K562 (cell line): ENCODE results near the gene ZNF774. TPM values are rescaled to one million over a fixed set of nuclear protein-coding genes. Genes with fewer than 3 reads are reported as not detected.

Experiments
- COPS2 ChIP-seq: fragments of 450-650 bp; conservative IDR thresholded peaks from 2 replicates; pipeline ENCODE4 v1.6.1; 2016; ENCODE audit warnings: mild to moderate bottlenecking, moderate library complexity
- DNMT1 ChIP-seq: fragments of 450-650 bp; IDR thresholded peaks from 2 replicates; pipeline ENCODE4 v1.6.1; 2016; ENCODE audit warnings: antibody characterized with exemption, mild to moderate bottlenecking
- ELK1 ChIP-seq: sonication (generic); formaldehyde crosslinking; IDR thresholded peaks from 2 replicates; pipeline ENCODE4 v1.8.1; 2022; ENCODE audit warnings: missing genetic modification reagents
- HDAC6 ChIP-seq: IDR thresholded peaks from 2 replicates; pipeline ENCODE4 v1.6.1; 2012; ENCODE audit warnings: low read depth, mild to moderate bottlenecking, control low read depth, inconsistent platforms, low read length, moderate library complexity
- LCOR ChIP-seq: sonication (generic); formaldehyde crosslinking; IDR thresholded peaks from 2 replicates; pipeline ENCODE4 v1.8.0; 2022; ENCODE audit warnings: mild to moderate bottlenecking, missing genetic modification reagents
- NCOR1 ChIP-seq: fragments of 450-650 bp; IDR thresholded peaks from 2 replicates; pipeline ENCODE4 v1.6.1; 2016; ENCODE audit warnings: mild to moderate bottlenecking, moderate library complexity
- NR2C1 ChIP-seq, 2 experiments: fragments of 450-650 bp; IDR thresholded peaks; 2 replicates each; pipeline ENCODE4 v1.6.1; 2017; ENCODE audit warnings: mild to moderate bottlenecking in 2 of 2, antibody characterized with exemption in 1 of 2, inconsistent platforms in 1 of 2, missing compliant biosample characterization in 1 of 2, missing genetic modification characterization in 1 of 2
- RAD21 ChIP-seq, 2 experiments: fragments of 250-450 bp in 1 of 2; fragments of 450-650 bp in 1 of 2; sonication (Bioruptor Pico) in 1 of 2; formaldehyde crosslinking in 1 of 2; IDR thresholded peaks in 1 of 2; conservative IDR thresholded peaks in 1 of 2; 2 replicates each; pipeline versions ENCODE4 v1.4.0 to v1.8.0; 2020 to 2022; ENCODE audit warnings: mild to moderate bottlenecking in 2 of 2, moderate library complexity in 1 of 2
- SMARCA4 ChIP-seq: fragments of 450-650 bp; IDR thresholded peaks from 2 replicates; pipeline ENCODE4 v1.6.1; 2016
- SOX6 ChIP-seq: fragments of 450-650 bp; IDR thresholded peaks from 2 replicates; pipeline ENCODE4 v1.6.1; 2014; ENCODE audit warnings: mild to moderate bottlenecking
- SPI1 ChIP-seq: IDR thresholded peaks from 2 replicates; pipeline ENCODE4 v1.6.1; 2011; ENCODE audit warnings: low read depth, low read length, control low read depth, borderline replicate concordance
- TBP ChIP-seq: optimal IDR thresholded peaks from 2 replicates; pipeline ENCODE3; 2011; ENCODE audit warnings: low read depth, low read length, improper control_type of control experiment
- THRAP3 ChIP-seq: fragments of 450-650 bp; IDR thresholded peaks from 2 replicates; pipeline ENCODE4 v1.6.1; 2016; ENCODE audit warnings: mild to moderate bottlenecking, inconsistent platforms, borderline replicate concordance
- USF1 ChIP-seq: sonication (generic); formaldehyde crosslinking; IDR thresholded peaks from 2 replicates; pipeline ENCODE4 v1.9.0; 2022; ENCODE audit warnings: mild to moderate bottlenecking, missing genetic modification reagents
- YBX1 ChIP-seq: fragments of 450-650 bp; IDR thresholded peaks from 2 replicates; pipeline ENCODE4 v1.7.1; 2016; ENCODE audit warnings: mild to moderate bottlenecking
- ZBTB12 ChIP-seq: fragments of 250-450 bp; sonication (Bioruptor Pico); IDR thresholded peaks from 2 replicates; pipeline ENCODE4 v1.4.0; 2020
- ZBTB5 ChIP-seq: fragments of 450-650 bp; IDR thresholded peaks from 2 replicates; pipeline ENCODE4 v1.6.1; 2017; ENCODE audit warnings: antibody characterized with exemption
- ZBTB7A ChIP-seq: IDR thresholded peaks from 2 replicates; pipeline ENCODE4 v1.6.1; 2011; ENCODE audit warnings: low read depth, mild to moderate bottlenecking, low read length, moderate library complexity, borderline replicate concordance; ENCODE audit not compliant: control insufficient read depth
- ZC3H8 ChIP-seq: fragments of 450-650 bp; IDR thresholded peaks from 2 replicates; pipeline ENCODE4 v1.6.1; 2017
- ZNF436 ChIP-seq: fragments of 250-450, 450-650 bp; sonication (Bioruptor Pico); formaldehyde crosslinking; IDR thresholded peaks from 2 replicates; pipeline ENCODE4 v1.7.0; 2020; ENCODE audit warnings: mild to moderate bottlenecking
- ZNF512 ChIP-seq: IDR thresholded peaks from 2 replicates; pipeline ENCODE4 v1.6.1; 2016; ENCODE audit warnings: missing genetic modification characterization, missing compliant biosample characterization
- ZNF551 ChIP-seq: fragments of 250-450 bp; sonication (Bioruptor Pico); IDR thresholded peaks from 2 replicates; pipeline ENCODE4 v1.5.0; 2021; ENCODE audit warnings: mild to moderate bottlenecking, moderate library complexity
- ZNF695 ChIP-seq: fragments of 450-650 bp; formaldehyde crosslinking; IDR thresholded peaks from 2 replicates; pipeline ENCODE4 v1.4.0; 2020; ENCODE audit warnings: mild to moderate bottlenecking, moderate library complexity
- polyA plus RNA-seq, 8 experiments: library from polyadenylated mRNA; depleted of rRNA in 4 of 8; stranded (reverse) in 5 of 8; unstranded in 3 of 8; fragments of >200 nt; fragmentation: Nextera tagmentation in 2 of 8; fragmentation: Illumina TruSeq in 1 of 8; extraction: Ambion mirVana in 2 of 8; extraction: Trizol in 1 of 8; gene quantifications; 2 replicates each; pipeline versions ENCODE4 v1.2.1 to v1.2.3, GENCODE V29; 2011 to 2014; ENCODE audit warnings: inconsistent platforms in 1 of 8, missing spikeins in 1 of 8
- total RNA-seq, 7 experiments: library from RNA; depleted of rRNA in 6 of 7; stranded (reverse); fragments of >200 nt in 6 of 7; fragmentation: Illumina TruSeq in 2 of 7; extraction: Trizol in 2 of 7; gene quantifications; 2 replicates each; pipeline versions ENCODE4 v1.2.1 to v1.2.3, GENCODE V29; 2011 to 2021; ENCODE audit warnings: low replicate concordance in 1 of 7

The ZNF774 gene
- total and polyA plus RNA-seq, 9 of the 15 experiments (the other 6 are each of a cell fraction or from before 2014, with no cell fraction given) = 0.32 to 2.0 (median 1.2) TPM

GRCh38 chr15:90365414-90366055 is 13.5 kb downstream of the ZNF774 start (continued):
- TF ChIP-seq DNMT1 (no peak), ZC3H8 (no peak), SPI1 (peak; percentile 33; the same call in 1 of the 2 replicates), COPS2 (no peak), THRAP3 (no peak), ZBTB5 (no peak), NR2C1 (IDR thresholded peaks at IDR 0.05) (no peak), NR2C1 (tag; IDR thresholded peaks at IDR 0.05) (no peak), USF1 (CRISPR knock-in tag) (no peak), RAD21 (CRISPR knock-in tag; conservative IDR thresholded peaks at IDR 0.05 in 1 of 2, IDR thresholded peaks at IDR 0.05 in 1 of 2) (no peak), ZBTB12 (no peak), ZNF695 (CRISPR knock-in tag) (no peak), SOX6 (peak; percentile 65; the same call in 1 of the 2 replicates), TBP (no peak), ZNF512 (tag) (no peak), SMARCA4 (peak; percentile 28; the same call in 1 of the 2 replicates), ZNF436 (CRISPR knock-in tag) (no peak), LCOR (CRISPR knock-in tag) (no peak), HDAC6 (no peak), ELK1 (CRISPR knock-in tag) (no peak), ZBTB7A (no peak), YBX1 (no peak), ZNF551 (no peak), NCOR1 (peak; percentile 31; the same call in 1 of the 2 replicates)
